ENCODE data around the gene COL2A1.

GRCh38 chr12:48019639-48020265 is 15.5 kb upstream of the COL2A1 start:
- TF ChIP-seq POLR2A (IDR thresholded peaks at IDR 0.05) (no peak), POLR2AphosphoS5 (IDR thresholded peaks at IDR 0.05) (no peak), CTCF (IDR thresholded peaks at IDR 0.05) (no peak), EP300 (IDR thresholded peaks at IDR 0.05) (no peak)
